ENCODE measurements around the gene COL6A1.

DNA sequence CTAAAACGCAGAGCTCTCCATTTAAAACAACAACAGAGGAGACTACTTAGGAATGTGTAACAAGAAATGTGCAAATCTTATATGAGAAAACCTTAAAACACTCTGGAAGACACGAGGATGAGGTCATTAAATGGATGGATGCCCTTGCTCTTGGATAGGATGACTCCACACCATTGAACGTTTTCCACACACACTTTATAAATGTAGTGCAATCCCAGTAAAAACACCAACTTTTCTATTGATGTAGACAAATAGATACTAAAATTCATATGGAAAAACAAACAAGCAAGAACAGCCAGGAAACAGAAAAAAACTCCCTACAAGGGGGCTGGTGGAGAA, 18.4 kb upstream of the COL6A1 start:
- TF ChIP-seq, protein P1, sequence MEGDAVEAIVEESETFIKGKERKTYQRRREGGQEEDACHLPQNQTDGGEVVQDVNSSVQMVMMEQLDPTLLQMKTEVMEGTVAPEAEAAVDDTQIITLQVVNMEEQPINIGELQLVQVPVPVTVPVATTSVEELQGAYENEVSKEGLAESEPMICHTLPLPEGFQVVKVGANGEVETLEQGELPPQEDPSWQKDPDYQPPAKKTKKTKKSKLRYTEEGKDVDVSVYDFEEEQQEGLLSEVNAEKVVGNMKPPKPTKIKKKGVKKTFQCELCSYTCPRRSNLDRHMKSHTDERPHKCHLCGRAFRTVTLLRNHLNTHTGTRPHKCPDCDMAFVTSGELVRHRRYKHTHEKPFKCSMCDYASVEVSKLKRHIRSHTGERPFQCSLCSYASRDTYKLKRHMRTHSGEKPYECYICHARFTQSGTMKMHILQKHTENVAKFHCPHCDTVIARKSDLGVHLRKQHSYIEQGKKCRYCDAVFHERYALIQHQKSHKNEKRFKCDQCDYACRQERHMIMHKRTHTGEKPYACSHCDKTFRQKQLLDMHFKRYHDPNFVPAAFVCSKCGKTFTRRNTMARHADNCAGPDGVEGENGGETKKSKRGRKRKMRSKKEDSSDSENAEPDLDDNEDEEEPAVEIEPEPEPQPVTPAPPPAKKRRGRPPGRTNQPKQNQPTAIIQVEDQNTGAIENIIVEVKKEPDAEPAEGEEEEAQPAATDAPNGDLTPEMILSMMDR (IDR thresholded peaks at IDR 0.05 in 8 of 11, conservative IDR thresholded peaks at IDR 0.05 in 3 of 11) = no peak
- TF ChIP-seq POLR2A (IDR thresholded peaks at IDR 0.05) = no peak

Data from spleen (tissue), 7 donors.